Heart left ventricle (tissue), 13 donors: ENCODE results near the gene GDI1.

Experiments
- CTCF ChIP-seq, 12 donors: fragments of 200-600 bp; sonication (generic) in 4 of 12; IDR thresholded peaks; one replicate each; pipeline versions ENCODE4 v1.5.0 to v1.8.0; 2018 to 2022; ENCODE audit warnings: antibody characterized with exemption in 12 of 12, mild to moderate bottlenecking in 5 of 12
- POLR2A ChIP-seq, 2 donors: fragments of 450-650 bp; IDR thresholded peaks; one replicate each; pipeline ENCODE4 v1.6.1; 2017; ENCODE audit warnings: antibody characterized with exemption in 2 of 2, mild to moderate bottlenecking in 2 of 2, moderate library complexity in 2 of 2
- donor health status: ischemic (EF 13 %, LVEDD 7.1; RV severe dilation, severe dysfunction).
- donor health status: DM: no; HTN: yes; CAD: no.
- donor health status: DM: no; HTN: no; CAD: no.
- donor health status: ischemic (EF 25% LVEDD 6.9; RV normal size, moderate dysfunction).
- donor health status: ischemic (EF 25% LVEDD 5.7; RV mildly dilated, moderate dysfunction).
- donor health status: ischemic (EF 35%, LVEDD 5.7; RV mildly dilated, moderate dysfunction).
- donor health status: nonischemic (EF 11% LVEDD 7.7; RV severe dilation, severe dysfunction).
- donor health status: DM: yes; HTN: yes; CAD: no.
- donor health status: PGD.
- donor health status: ischemic (EF 29% LVEDD 5.4; RV normal size, mild dysfunction).
- donor health status: nonischemic (EF 23%, LVEDD 6.1; RV moderate dilation, normal function).

DNA sequence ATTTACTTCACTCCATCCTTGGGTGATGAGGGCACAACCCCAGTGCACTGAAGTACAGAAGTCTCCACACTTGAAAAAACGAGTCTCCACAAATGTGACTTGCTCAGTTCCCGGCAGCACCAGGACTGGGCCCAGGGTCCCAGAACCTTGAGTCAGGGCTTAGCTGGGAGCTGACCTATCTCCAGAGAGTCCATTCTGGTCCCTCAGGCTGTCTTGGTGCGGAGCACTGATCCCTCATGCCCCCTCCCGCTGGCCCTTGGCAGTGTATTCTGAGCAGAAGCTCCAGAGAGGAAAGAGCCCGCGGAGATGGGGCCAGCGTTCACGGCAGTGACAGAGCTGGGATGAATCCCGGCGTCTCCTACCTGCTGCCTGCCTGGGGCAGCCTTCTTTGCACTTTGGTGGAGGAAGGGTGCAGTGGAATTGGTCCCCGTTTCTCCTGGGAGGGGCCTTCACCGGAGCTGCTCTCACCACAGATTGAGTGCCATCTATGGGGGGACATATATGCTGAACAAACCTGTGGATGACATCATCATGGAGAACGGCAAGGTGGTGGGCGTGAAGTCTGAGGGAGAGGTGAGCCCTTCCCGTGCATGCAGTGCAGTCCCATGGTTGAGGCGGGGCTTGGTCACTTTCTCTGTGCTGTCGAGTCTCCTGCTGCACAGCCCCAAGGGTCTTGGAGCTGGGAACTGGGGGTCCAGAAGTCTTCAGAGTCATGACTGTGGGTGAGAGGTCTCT, 3.8 kb downstream of the GDI1 start:
- TF ChIP-seq CTCF (IDR thresholded peaks at IDR 0.05), result no peak
- no peak for TF ChIP-seq POLR2A (IDR thresholded peaks at IDR 0.05)
